A549 (cell line): Measurements from ENCODE around the gene SH3BP2. TPM values are rescaled to one million over a fixed set of nuclear protein-coding genes. Genes with fewer than 3 reads are reported as not detected.

Source experiments
- ATAC-seq, 2 experiments: fragments of 200-7000 bp in 1 of 2; fragments of >200 bp in 1 of 2; cut with Nextera tagmentation in 1 of 2; cut with Tn5 transposase in 1 of 2; 3 replicates each; pipeline versions ENCODE4 v1.8.0 to v1.9.1; 2018 to 2020; ENCODE audit warnings: mild to moderate bottlenecking in 1 of 2, moderate library complexity in 1 of 2
- CTCF ChIA-PET: fragments of 300-600 bp; sonication (Branson Sonifier 250); formaldehyde crosslinking; extraction: SDS; loops from one replicate; lab custom pipeline; 2021; ENCODE audit warnings: antibody characterized with exemption, inconsistent platforms; lab: Yijun Ruan, JAX
- POLR2A ChIA-PET: fragments of 350-600 bp; formaldehyde crosslinking; extraction: SDS; loops from one replicate; lab custom pipeline; 2021; ENCODE audit warnings: antibody characterized with exemption, inconsistent platforms; lab: Yijun Ruan, JAX
- DNase-seq, 2 experiments: peaks; one replicate each; pipeline versions ENCODE4 v3.0.0 to v3.0.0-alpha.2; 2011 to 2016; ENCODE audit warnings: low read depth in 1 of 2, low spot score in 1 of 2
- FAIRE-seq: peaks from 2 replicates; lab custom pipeline; 2011; peaks lifted over from hg19 to GRCh38; lab: Jason Lieb, UNC
- H3K27ac ChIP-seq, 2 experiments: fragments of >200 bp; sonication (Bioruptor Twin); formaldehyde crosslinking; 3 replicates each; pipeline ENCODE4 v1.5.1; 2016 to 2017
- H3K4me1 ChIP-seq: fragments of >200 bp; sonication (Bioruptor Twin); formaldehyde crosslinking; 3 replicates; pipeline ENCODE4 v1.6.1; 2016
- H3K4me2 ChIP-seq: fragments of >200 bp; sonication (Bioruptor Twin); formaldehyde crosslinking; 3 replicates; pipeline ENCODE4 v1.6.1; 2016
- H3K4me3 ChIP-seq: fragments of >200 bp; sonication (Bioruptor Twin); formaldehyde crosslinking; 3 replicates; pipeline ENCODE4 v1.5.1; 2016
- H3K9me3 ChIP-seq: fragments of >200 bp; sonication (Bioruptor Twin); formaldehyde crosslinking; 3 replicates; pipeline ENCODE4 v1.6.1; 2016
- BHLHE40 ChIP-seq: IDR thresholded peaks from 2 replicates; pipeline ENCODE4 v1.6.1; 2012; ENCODE audit warnings: low read depth, low read length, inconsistent platforms
- CBX8 ChIP-seq: fragments of 200-600 bp; sonication (generic); IDR thresholded peaks from 2 replicates; pipeline ENCODE4 v1.6.1; 2016
- CHD2 ChIP-seq: fragments of 150-350 bp; IDR thresholded peaks from 2 replicates; pipeline ENCODE4 v1.6.1; 2014; ENCODE audit warnings: low read length; ENCODE audit not compliant: partially characterized antibody
- CHD4 ChIP-seq: fragments of 200-600 bp; sonication (generic); IDR thresholded peaks from 2 replicates; pipeline ENCODE4 v1.6.1; 2016; ENCODE audit warnings: antibody characterized with exemption, mild to moderate bottlenecking, borderline replicate concordance
- EHMT2 ChIP-seq: fragments of 200-600 bp; sonication (generic); IDR thresholded peaks from 2 replicates; pipeline ENCODE4 v1.6.1; 2016; ENCODE audit warnings: antibody characterized with exemption, low read depth, mild to moderate bottlenecking, moderate library complexity
- ESRRA ChIP-seq: fragments of 150-350 bp; IDR thresholded peaks from 2 replicates; pipeline ENCODE4 v1.6.1; 2014; ENCODE audit warnings: mild to moderate bottlenecking, low read length, borderline replicate concordance
- FOSB ChIP-seq: fragments of 250-450 bp; sonication (Bioruptor Pico); IDR thresholded peaks from 2 replicates; pipeline ENCODE4 v1.5.0; 2020; ENCODE audit warnings: mild to moderate bottlenecking, moderate library complexity
- HDAC2 ChIP-seq: fragments of 200-600 bp; sonication (generic); IDR thresholded peaks from 2 replicates; pipeline ENCODE4 v1.6.1; 2016
- HOXA7 ChIP-seq: fragments of 250-450 bp; sonication (Bioruptor Pico); IDR thresholded peaks from 2 replicates; pipeline ENCODE4 v1.5.0; 2020; ENCODE audit warnings: mild to moderate bottlenecking, moderate library complexity
- JUN ChIP-seq, 2 experiments: fragments of >200 bp; sonication (Bioruptor Twin); formaldehyde crosslinking; IDR thresholded peaks; 2 replicates in 1 of 2; 3 replicates in 1 of 2; pipeline ENCODE4 v1.6.1; 2016 to 2017
- JUNB ChIP-seq: fragments of >200 bp; sonication (Bioruptor Twin); formaldehyde crosslinking; IDR thresholded peaks from 2 replicates; pipeline ENCODE4 v1.6.1; 2016
- KDM1A ChIP-seq: fragments of 200-600 bp; sonication (generic); IDR thresholded peaks from 2 replicates; pipeline ENCODE4 v1.6.1; 2016; ENCODE audit warnings: low read depth, mild to moderate bottlenecking
- NR3C1 ChIP-seq: fragments of >200 bp; sonication (Bioruptor Twin); formaldehyde crosslinking; IDR thresholded peaks from 3 replicates; pipeline ENCODE4 v1.6.1; 2017
- PHF8 ChIP-seq: fragments of 200-600 bp; sonication (generic); IDR thresholded peaks from 2 replicates; pipeline ENCODE4 v1.6.1; 2016; ENCODE audit warnings: low read depth, mild to moderate bottlenecking, antibody characterized with exemption, moderate library complexity, borderline replicate concordance
- POLR2A ChIP-seq: IDR thresholded peaks from 2 replicates; pipeline ENCODE4 v1.6.1; 2012; ENCODE audit warnings: mild to moderate bottlenecking, low read length
- POLR2AphosphoS2 ChIP-seq: conservative IDR thresholded peaks from 2 replicates; pipeline ENCODE4 v1.6.1; 2012; ENCODE audit warnings: low read length, improper control_type of control experiment, inconsistent platforms
- SMC3 ChIP-seq: fragments of >200 bp; sonication (Bioruptor Twin); formaldehyde crosslinking; IDR thresholded peaks from 3 replicates; pipeline ENCODE4 v1.6.1; 2018; ENCODE audit warnings: inconsistent platforms
- TP53 ChIP-seq: fragments of 250-450 bp; sonication (Bioruptor Pico); IDR thresholded peaks from 2 replicates; pipeline ENCODE4 v1.5.0; 2021; ENCODE audit warnings: mild to moderate bottlenecking, moderate library complexity
- ZC3H11A ChIP-seq: fragments of 450-650 bp; IDR thresholded peaks from 2 replicates; pipeline ENCODE4 v1.6.1; 2014; ENCODE audit warnings: antibody characterized with exemption, mild to moderate bottlenecking
- WGBS: methylation state at CpG from one replicate; pipeline ENCODE4 v1.1.6; 2017; ENCODE audit errors: missing lambda C conversion rate; 5-methylcytosine and 5-hydroxymethylcytosine counted together
- polyA plus RNA-seq, 4 experiments: library from polyadenylated mRNA; depleted of rRNA in 3 of 4; stranded (reverse); fragments of >200 nt; fragmentation: RNase III in 1 of 4; extraction: RNeasy Plus Mini Kit Qiagen cat#74134 plus additional on column Dnase treatment in 1 of 4; gene quantifications; 2 replicates in 3 of 4; 3 replicates in 1 of 4; pipeline ENCODE4 v1.2.3, GENCODE V29; 2011 to 2017
- TF ChIP-seq, protein P1 (sequence below): fragments of 150-350 bp; IDR thresholded peaks from 2 replicates; pipeline ENCODE4 v1.6.1; 2014; ENCODE audit warnings: low read depth, mild to moderate bottlenecking, low read length
- TF ChIP-seq, protein P2 (sequence below): fragments of 250-450 bp; sonication (Bioruptor Pico); IDR thresholded peaks from 2 replicates; pipeline ENCODE4 v1.5.0; 2021; ENCODE audit warnings: mild to moderate bottlenecking, moderate library complexity, borderline replicate concordance
- TF ChIP-seq, protein P3 (sequence below): fragments of 250-450 bp; sonication (Bioruptor Pico); IDR thresholded peaks from 2 replicates; pipeline ENCODE4 v1.5.0; 2020; ENCODE audit warnings: low read depth, mild to moderate bottlenecking, moderate library complexity
- TF ChIP-seq, protein P4 (sequence below): fragments of >200 bp; sonication (Bioruptor Twin); formaldehyde crosslinking; IDR thresholded peaks from 3 replicates; pipeline ENCODE4 v1.6.1; 2016

SH3BP2 gene
- polyA plus RNA-seq, 2 of the 4 experiments (the other 2 are of a cell fraction), result 4.4 to 6.0 TPM

DNA sequence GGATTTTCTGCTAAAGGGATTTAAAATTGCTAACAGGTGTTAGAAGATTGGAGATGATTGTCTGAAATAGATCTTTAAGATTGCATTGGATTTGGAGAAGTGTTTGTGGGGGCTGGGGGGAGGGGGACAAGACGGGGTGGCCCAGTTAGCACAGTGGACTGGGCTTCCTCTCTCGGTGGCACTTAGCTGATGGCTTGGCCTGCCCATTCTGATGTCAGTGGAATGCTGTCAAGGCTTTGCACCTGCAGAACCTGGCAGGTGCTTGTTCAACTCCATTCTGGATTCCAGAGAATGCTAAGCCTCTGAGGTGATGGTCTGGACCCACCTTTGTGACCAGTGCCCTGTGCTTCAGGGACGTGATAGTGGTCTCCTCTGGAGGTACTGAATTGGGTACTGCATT is 94.5 kb downstream of the SH3BP2 start:
- ChIA-PET POLR2A (no interaction called here), CTCF (interaction anchor here (2.2 kb wide), 1 partner anchor 123 kb away, joined by 5 read pairs; no protein-coding TSS in a partner anchor)
- Histone ChIP-seq H3K9me3 (no peaks in the 10 kb centered on the region), H3K4me1 (no peaks in the 10 kb centered on the region), H3K4me2 (no peak overlapping the region), H3K27ac (no peak overlapping the region), H3K4me3 (no peak overlapping the region)
- WGBS, result 100% methylated on average over 2 of the region's 3 CpGs
- TF ChIP-seq, protein P1, sequence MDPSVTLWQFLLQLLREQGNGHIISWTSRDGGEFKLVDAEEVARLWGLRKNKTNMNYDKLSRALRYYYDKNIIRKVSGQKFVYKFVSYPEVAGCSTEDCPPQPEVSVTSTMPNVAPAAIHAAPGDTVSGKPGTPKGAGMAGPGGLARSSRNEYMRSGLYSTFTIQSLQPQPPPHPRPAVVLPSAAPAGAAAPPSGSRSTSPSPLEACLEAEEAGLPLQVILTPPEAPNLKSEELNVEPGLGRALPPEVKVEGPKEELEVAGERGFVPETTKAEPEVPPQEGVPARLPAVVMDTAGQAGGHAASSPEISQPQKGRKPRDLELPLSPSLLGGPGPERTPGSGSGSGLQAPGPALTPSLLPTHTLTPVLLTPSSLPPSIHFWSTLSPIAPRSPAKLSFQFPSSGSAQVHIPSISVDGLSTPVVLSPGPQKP, result no peak
- TF ChIP-seq PHF8, result no peak
- TF ChIP-seq ESRRA, result no peak
- TF ChIP-seq HDAC2, result no peak
- no peak for TF ChIP-seq FOSB (CRISPR knock-in tag)
- TF ChIP-seq, protein P2, sequence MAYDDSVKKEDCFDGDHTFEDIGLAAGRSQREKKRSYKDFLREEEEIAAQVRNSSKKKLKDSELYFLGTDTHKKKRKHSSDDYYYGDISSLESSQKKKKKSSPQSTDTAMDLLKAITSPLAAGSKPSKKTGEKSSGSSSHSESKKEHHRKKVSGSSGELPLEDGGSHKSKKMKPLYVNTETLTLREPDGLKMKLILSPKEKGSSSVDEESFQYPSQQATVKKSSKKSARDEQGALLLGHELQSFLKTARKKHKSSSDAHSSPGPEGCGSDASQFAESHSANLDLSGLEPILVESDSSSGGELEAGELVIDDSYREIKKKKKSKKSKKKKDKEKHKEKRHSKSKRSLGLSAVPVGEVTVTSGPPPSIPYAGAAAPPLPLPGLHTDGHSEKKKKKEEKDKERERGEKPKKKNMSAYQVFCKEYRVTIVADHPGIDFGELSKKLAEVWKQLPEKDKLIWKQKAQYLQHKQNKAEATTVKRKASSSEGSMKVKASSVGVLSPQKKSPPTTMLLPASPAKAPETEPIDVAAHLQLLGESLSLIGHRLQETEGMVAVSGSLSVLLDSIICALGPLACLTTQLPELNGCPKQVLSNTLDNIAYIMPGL (CRISPR knock-in tag), result no peak
- no peak for TF ChIP-seq TP53 (CRISPR knock-in tag)
- TF ChIP-seq KDM1A, result no peak
- no peak for TF ChIP-seq HOXA7 (CRISPR knock-in tag)
- TF ChIP-seq, protein P3, sequence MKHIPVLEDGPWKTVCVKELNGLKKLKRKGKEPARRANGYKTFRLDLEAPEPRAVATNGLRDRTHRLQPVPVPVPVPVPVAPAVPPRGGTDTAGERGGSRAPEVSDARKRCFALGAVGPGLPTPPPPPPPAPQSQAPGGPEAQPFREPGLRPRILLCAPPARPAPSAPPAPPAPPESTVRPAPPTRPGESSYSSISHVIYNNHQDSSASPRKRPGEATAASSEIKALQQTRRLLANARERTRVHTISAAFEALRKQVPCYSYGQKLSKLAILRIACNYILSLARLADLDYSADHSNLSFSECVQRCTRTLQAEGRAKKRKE (CRISPR knock-in tag), result no peak
- TF ChIP-seq CHD4, result no peak
- TF ChIP-seq POLR2AphosphoS2, result no peak
- no peak for TF ChIP-seq CHD2
- TF ChIP-seq BHLHE40, result no peak
- TF ChIP-seq POLR2A, result no peak
- no peak for TF ChIP-seq CBX8
- no peak for TF ChIP-seq JUNB
- FAIRE-seq (no peak), ATAC-seq (no peak), DNase-seq (no peak)

DNA sequence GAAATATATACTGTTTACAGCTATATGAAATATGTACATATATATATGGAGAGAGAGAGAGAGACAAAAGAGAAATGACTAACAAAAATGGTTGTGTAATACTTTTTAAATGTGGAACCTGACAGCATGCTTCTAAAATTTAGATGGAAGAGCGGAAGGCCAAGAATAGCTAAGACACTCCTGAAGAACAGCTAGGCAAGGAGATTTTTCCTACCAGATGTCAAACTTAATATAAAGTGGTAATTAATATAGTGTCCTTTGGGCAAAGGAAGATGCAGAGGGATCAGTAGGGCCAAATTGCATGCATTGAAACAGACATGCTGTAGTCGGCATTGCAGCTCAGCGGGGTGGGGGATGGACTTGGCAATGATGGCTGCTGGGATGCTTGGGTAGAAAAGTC is 96.0 kb downstream of the SH3BP2 start:
- Histone ChIP-seq H3K27ac (no peak overlapping the region), H3K4me3 (no peak overlapping the region), H3K9me3 (no peaks in the 10 kb centered on the region), H3K4me2 (no peak overlapping the region), H3K4me1 (no peaks in the 10 kb centered on the region)
- DNase-seq (no peak), ATAC-seq (no peak), FAIRE-seq (no peak)
- WGBS, result 94% methylated on average over 3 of the region's 3 CpGs
- no peak for TF ChIP-seq JUN (IDR thresholded peaks at IDR 0.05)
- TF ChIP-seq ZC3H11A, result no peak
- TF ChIP-seq HOXA7 (CRISPR knock-in tag), result no peak
- TF ChIP-seq CHD2, result no peak
- no peak for TF ChIP-seq CHD4
- no peak for TF ChIP-seq EHMT2
- no peak for TF ChIP-seq NR3C1
- TF ChIP-seq, protein P3 (CRISPR knock-in tag), result no peak
- TF ChIP-seq, protein P4, sequence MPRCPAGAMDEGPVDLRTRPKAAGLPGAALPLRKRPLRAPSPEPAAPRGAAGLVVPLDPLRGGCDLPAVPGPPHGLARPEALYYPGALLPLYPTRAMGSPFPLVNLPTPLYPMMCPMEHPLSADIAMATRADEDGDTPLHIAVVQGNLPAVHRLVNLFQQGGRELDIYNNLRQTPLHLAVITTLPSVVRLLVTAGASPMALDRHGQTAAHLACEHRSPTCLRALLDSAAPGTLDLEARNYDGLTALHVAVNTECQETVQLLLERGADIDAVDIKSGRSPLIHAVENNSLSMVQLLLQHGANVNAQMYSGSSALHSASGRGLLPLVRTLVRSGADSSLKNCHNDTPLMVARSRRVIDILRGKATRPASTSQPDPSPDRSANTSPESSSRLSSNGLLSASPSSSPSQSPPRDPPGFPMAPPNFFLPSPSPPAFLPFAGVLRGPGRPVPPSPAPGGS, result no peak
- TF ChIP-seq SMC3, result no peak
- ChIA-PET CTCF (no interaction called here), POLR2A (no interaction called here)

Other genes with a start within 250 kb of the SH3BP2 start
- 17.3 and 20.0 TPM in 2 replicates for gene TNIP2, start 36.7 kb upstream of the SH3BP2 start, polyA plus RNA-seq (2011; rRNA removed)
- 24.0 to 28.1 TPM (median 27.9 TPM) in 3 replicates for gene TNIP2, start 36.7 kb upstream of the SH3BP2 start, polyA plus RNA-seq (2017; fragmentation: RNase III; extraction: RNeasy Plus Mini Kit Qiagen cat#74134 plus additional on column Dnase treatment)
- gene ADD1, start 50.8 kb downstream of the SH3BP2 start, polyA plus RNA-seq (2011; rRNA removed), result 59.7 and 78.6 TPM in 2 replicates
- 60.3 to 69.5 TPM (median 62.9 TPM) in 3 replicates for gene ADD1, start 50.8 kb downstream of the SH3BP2 start, polyA plus RNA-seq (2017; fragmentation: RNase III; extraction: RNeasy Plus Mini Kit Qiagen cat#74134 plus additional on column Dnase treatment)
- gene NOP14, start 170.3 kb downstream of the SH3BP2 start, polyA plus RNA-seq (2011; rRNA removed), result 16.2 and 18.9 TPM in 2 replicates
- gene NOP14, start 170.3 kb downstream of the SH3BP2 start, polyA plus RNA-seq (2017; fragmentation: RNase III; extraction: RNeasy Plus Mini Kit Qiagen cat#74134 plus additional on column Dnase treatment), result 29.3 to 31.1 TPM (median 30.2 TPM) in 3 replicates
- gene GRK4, start 170.5 kb downstream of the SH3BP2 start, polyA plus RNA-seq (2011; rRNA removed), result 0.76 and 1.1 TPM in 2 replicates
- 0.96 to 1.3 TPM (median 1.00 TPM) in 3 replicates for gene GRK4, start 170.5 kb downstream of the SH3BP2 start, polyA plus RNA-seq (2017; fragmentation: RNase III; extraction: RNeasy Plus Mini Kit Qiagen cat#74134 plus additional on column Dnase treatment)